SK-N-SH treated with all-trans-retinoic acid at 6 μM for 48 hours (cell line): ENCODE results near the gene PRPF4.

Experiments used
- ATAC-seq: fragments of 200-7000 bp; cut with Tn5 transposase; 3 replicates; pipeline ENCODE4 v1.9.1; 2020; ENCODE audit warnings: mild to moderate bottlenecking, moderate library complexity
- ARNTL ChIP-seq: fragments of 450-650 bp; formaldehyde crosslinking; IDR thresholded peaks from 2 replicates; pipeline ENCODE4 v1.5.0; 2020; ENCODE audit warnings: low read depth, mild to moderate bottlenecking, moderate library complexity, borderline replicate concordance
- BACH2 ChIP-seq: fragments of 250-450 bp; sonication (Bioruptor Pico); IDR thresholded peaks from 2 replicates; pipeline ENCODE4 v1.9.0; 2021; ENCODE audit warnings: mild to moderate bottlenecking, borderline replicate concordance
- ESRRG ChIP-seq: fragments of 250-450 bp; sonication (Bioruptor Pico); IDR thresholded peaks from 2 replicates; pipeline ENCODE4 v1.6.1; 2021; ENCODE audit warnings: mild to moderate bottlenecking
- ISL1 ChIP-seq: fragments of 250-450 bp; sonication (Bioruptor Pico); IDR thresholded peaks from 2 replicates; pipeline ENCODE4 v2.1.2; 2022; ENCODE audit warnings: mild to moderate bottlenecking, moderate library complexity
- POU6F1 ChIP-seq: fragments of 250-450 bp; sonication (Bioruptor Pico); IDR thresholded peaks from 2 replicates; pipeline ENCODE4 v1.8.0; 2021; ENCODE audit warnings: low read depth, mild to moderate bottlenecking, moderate library complexity, borderline replicate concordance
- PPARA ChIP-seq: fragments of 250-450 bp; sonication (Bioruptor Pico); IDR thresholded peaks from 2 replicates; pipeline ENCODE4 v1.5.0; 2020; ENCODE audit warnings: mild to moderate bottlenecking, borderline replicate concordance
- RARB ChIP-seq: fragments of 250-450 bp; sonication (Bioruptor Pico); IDR thresholded peaks from 2 replicates; pipeline ENCODE4 v1.8.0; 2021; ENCODE audit warnings: mild to moderate bottlenecking, moderate library complexity
- SNAI2 ChIP-seq: fragments of 250-450 bp; sonication (Bioruptor Pico); IDR thresholded peaks from 2 replicates; pipeline ENCODE4 v1.5.0; 2020; ENCODE audit warnings: mild to moderate bottlenecking, moderate library complexity
- TCF4 ChIP-seq: fragments of 250-450 bp; sonication (Bioruptor Pico); IDR thresholded peaks from 2 replicates; pipeline ENCODE4 v1.8.0; 2021; ENCODE audit warnings: mild to moderate bottlenecking, moderate library complexity, borderline replicate concordance
- TOX ChIP-seq: fragments of 250-450 bp; sonication (Bioruptor Pico); IDR thresholded peaks from 2 replicates; pipeline ENCODE4 v1.8.0; 2021; ENCODE audit warnings: mild to moderate bottlenecking, moderate library complexity, borderline replicate concordance
- TSHZ2 ChIP-seq: fragments of 250-450 bp; sonication (Bioruptor Pico); IDR thresholded peaks from 2 replicates; pipeline ENCODE4 v1.5.0; 2020; ENCODE audit warnings: mild to moderate bottlenecking, moderate library complexity
- ZC3H10 ChIP-seq: fragments of 250-450 bp; sonication (Bioruptor Pico); IDR thresholded peaks from 2 replicates; pipeline ENCODE4 v1.5.1; 2021; ENCODE audit warnings: mild to moderate bottlenecking, moderate library complexity
- ZFP3 ChIP-seq: fragments of 250-450 bp; sonication (Bioruptor Pico); IDR thresholded peaks from 2 replicates; pipeline ENCODE4 v1.5.0; 2020; ENCODE audit warnings: mild to moderate bottlenecking, moderate library complexity
- ZFP30 ChIP-seq: fragments of 450-650 bp; formaldehyde crosslinking; IDR thresholded peaks from 2 replicates; pipeline ENCODE4 v1.5.0; 2022; ENCODE audit warnings: mild to moderate bottlenecking, moderate library complexity
- ZNF565 ChIP-seq: fragments of 450-650 bp; formaldehyde crosslinking; conservative IDR thresholded peaks from 2 replicates; pipeline ENCODE4 v1.5.0; 2020; ENCODE audit warnings: low read depth, mild to moderate bottlenecking, moderate library complexity
- ZNF70 ChIP-seq: fragments of 450-650 bp; formaldehyde crosslinking; IDR thresholded peaks from 2 replicates; pipeline ENCODE4 v1.5.0; 2020; ENCODE audit warnings: mild to moderate bottlenecking, moderate library complexity
- ZNF8 ChIP-seq: fragments of 450-650 bp; formaldehyde crosslinking; IDR thresholded peaks from 2 replicates; pipeline ENCODE4 v1.5.0; 2020; ENCODE audit warnings: mild to moderate bottlenecking, moderate library complexity
- TF ChIP-seq, protein P1 (sequence below): fragments of 250-450 bp; sonication (Bioruptor Pico); IDR thresholded peaks from 2 replicates; pipeline ENCODE4 v1.5.1; 2020; ENCODE audit warnings: low read depth, mild to moderate bottlenecking, moderate library complexity
- TF ChIP-seq, protein P2 (sequence below): fragments of 250-450 bp; sonication (Bioruptor Pico); IDR thresholded peaks from 2 replicates; pipeline ENCODE4 v1.8.0; 2020; ENCODE audit warnings: mild to moderate bottlenecking, moderate library complexity, borderline replicate concordance

The PRPF4 gene

GRCh38 chr9:113238859-113239232, 36.6 kb upstream of the PRPF4 start (continued):
- no peak for TF ChIP-seq TSHZ2 (CRISPR knock-in tag)
- no peak for TF ChIP-seq ZFP3
- TF ChIP-seq ZFP30 (CRISPR knock-in tag), result no peak
- no peak for TF ChIP-seq ZC3H10 (CRISPR knock-in tag)
- TF ChIP-seq ESRRG (CRISPR knock-in tag), result no peak
- no peak for TF ChIP-seq ZNF70 (CRISPR knock-in tag)
- TF ChIP-seq ARNTL (CRISPR knock-in tag), result no peak
- TF ChIP-seq TOX (CRISPR knock-in tag), result no peak

GRCh38 chr9:113241161-113241560, 34.3 kb upstream of the PRPF4 start:
- TF ChIP-seq ZNF565 (CRISPR knock-in tag) (no peak), TOX (CRISPR knock-in tag) (no peak), SNAI2 (CRISPR knock-in tag) (no peak), ZFP3 (no peak), POU6F1 (no peak), ZNF70 (CRISPR knock-in tag) (no peak), ZNF8 (CRISPR knock-in tag) (no peak), ISL1 (CRISPR knock-in tag) (no peak)
- TF ChIP-seq, all 23 proteins: peak for 0

DNA sequence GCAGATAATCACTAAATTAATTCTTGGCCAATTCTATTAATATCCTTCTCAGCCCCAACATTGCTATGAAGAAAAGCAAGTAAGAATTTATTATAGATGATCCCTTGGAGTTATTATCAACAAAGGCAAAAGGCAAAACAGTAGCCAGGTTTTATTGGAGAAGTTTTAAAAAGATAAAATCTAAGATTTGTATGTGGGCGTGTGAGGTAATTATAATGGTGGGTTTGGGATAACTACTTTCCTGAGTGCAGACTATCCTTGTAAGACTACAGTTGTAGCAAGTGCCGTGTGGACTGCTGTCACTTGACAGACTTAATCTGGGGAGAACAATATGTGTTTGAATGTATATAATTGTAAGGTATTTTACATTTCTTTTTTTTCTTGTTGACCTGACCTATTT, 30.9 kb upstream of the PRPF4 start:
- no peak for TF ChIP-seq PPARA
- TF ChIP-seq TSHZ2 (CRISPR knock-in tag), result no peak
- TF ChIP-seq TCF4 (CRISPR knock-in tag), result no peak
- no peak for TF ChIP-seq ESRRG (CRISPR knock-in tag)
- ATAC-seq, result no peak

More at GRCh38 chr9:113241161-113241560, 34.3 kb upstream of the PRPF4 start:
- ATAC-seq, result no peak

DNA sequence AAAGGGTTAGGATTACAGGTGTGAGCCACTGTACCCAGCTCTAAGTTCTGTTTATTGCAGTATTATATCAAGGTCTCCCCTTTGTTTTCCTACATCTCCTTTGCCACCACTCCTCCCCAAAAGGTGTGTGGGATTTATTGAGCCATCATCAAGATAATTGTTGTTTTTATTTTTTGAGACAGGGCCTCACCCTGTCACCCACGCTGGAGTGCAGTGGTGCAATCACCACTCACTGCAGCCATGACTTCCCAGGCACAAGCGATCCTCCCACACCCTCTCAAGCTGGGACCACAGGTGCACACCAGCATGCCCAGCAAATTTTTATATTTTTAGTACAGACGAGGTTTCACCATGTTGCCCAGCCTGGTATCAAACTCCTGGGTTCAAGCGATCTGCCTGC, 29.6 kb upstream of the PRPF4 start:
- ATAC-seq, result no peak
- TF ChIP-seq ARNTL (CRISPR knock-in tag) (no peak), ZNF8 (CRISPR knock-in tag) (no peak)

GRCh38 chr9:113246928-113247327, 28.5 kb upstream of the PRPF4 start:
- ATAC-seq, result no peak
- TF ChIP-seq ZC3H10 (CRISPR knock-in tag) (no peak), PPARA (no peak), RARB (CRISPR knock-in tag) (no peak), ESRRG (CRISPR knock-in tag) (no peak), ZNF8 (CRISPR knock-in tag) (no peak), SNAI2 (CRISPR knock-in tag) (no peak), BACH2 (no peak), ZNF70 (CRISPR knock-in tag) (no peak), ISL1 (CRISPR knock-in tag) (no peak), TSHZ2 (CRISPR knock-in tag) (no peak), TCF4 (CRISPR knock-in tag) (no peak), ZNF565 (CRISPR knock-in tag) (no peak), ARNTL (CRISPR knock-in tag) (no peak), ZFP3 (no peak), ZFP30 (CRISPR knock-in tag) (no peak)
- TF ChIP-seq, protein P1, sequence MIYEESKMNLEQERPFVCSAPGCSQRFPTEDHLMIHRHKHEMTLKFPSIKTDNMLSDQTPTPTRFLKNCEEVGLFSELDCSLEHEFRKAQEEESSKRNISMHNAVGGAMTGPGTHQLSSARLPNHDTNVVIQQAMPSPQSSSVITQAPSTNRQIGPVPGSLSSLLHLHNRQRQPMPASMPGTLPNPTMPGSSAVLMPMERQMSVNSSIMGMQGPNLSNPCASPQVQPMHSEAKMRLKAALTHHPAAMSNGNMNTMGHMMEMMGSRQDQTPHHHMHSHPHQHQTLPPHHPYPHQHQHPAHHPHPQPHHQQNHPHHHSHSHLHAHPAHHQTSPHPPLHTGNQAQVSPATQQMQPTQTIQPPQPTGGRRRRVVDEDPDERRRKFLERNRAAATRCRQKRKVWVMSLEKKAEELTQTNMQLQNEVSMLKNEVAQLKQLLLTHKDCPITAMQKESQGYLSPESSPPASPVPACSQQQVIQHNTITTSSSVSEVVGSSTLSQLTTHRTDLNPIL (CRISPR knock-in tag), result no peak
- TF ChIP-seq, protein P2, sequence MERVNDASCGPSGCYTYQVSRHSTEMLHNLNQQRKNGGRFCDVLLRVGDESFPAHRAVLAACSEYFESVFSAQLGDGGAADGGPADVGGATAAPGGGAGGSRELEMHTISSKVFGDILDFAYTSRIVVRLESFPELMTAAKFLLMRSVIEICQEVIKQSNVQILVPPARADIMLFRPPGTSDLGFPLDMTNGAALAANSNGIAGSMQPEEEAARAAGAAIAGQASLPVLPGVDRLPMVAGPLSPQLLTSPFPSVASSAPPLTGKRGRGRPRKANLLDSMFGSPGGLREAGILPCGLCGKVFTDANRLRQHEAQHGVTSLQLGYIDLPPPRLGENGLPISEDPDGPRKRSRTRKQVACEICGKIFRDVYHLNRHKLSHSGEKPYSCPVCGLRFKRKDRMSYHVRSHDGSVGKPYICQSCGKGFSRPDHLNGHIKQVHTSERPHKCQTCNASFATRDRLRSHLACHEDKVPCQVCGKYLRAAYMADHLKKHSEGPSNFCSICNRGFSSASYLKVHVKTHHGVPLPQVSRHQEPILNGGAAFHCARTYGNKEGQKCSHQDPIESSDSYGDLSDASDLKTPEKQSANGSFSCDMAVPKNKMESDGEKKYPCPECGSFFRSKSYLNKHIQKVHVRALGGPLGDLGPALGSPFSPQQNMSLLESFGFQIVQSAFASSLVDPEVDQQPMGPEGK, result no peak
